ENCODE data around the gene JADE2. TPM values are rescaled to one million over a fixed set of nuclear protein-coding genes. Genes with fewer than 3 reads are reported as not detected.

The JADE2 gene
- total RNA-seq, 1 experiment from 2014 or later: 39.9 TPM

GRCh38 chr5:134567641-134568336 lies 42.3 kb downstream of the JADE2 start:
- Histone ChIP-seq H3K9me2 (ENCODE audit: insufficient read depth) (no peaks in the 10 kb centered on the region), H3K27me3 (ENCODE audit: insufficient read depth, low read length) (no peaks in the 10 kb centered on the region), H4K20me1 (ENCODE audit: insufficient read depth) (no peaks in the 10 kb centered on the region), H3K4me2 (ENCODE audit: low read length) (no peak overlapping the region), H3K4me1 (ENCODE audit: control insufficient read depth in 1 of 2, insufficient read depth in 2 of 2, low read length in 2 of 2) (no peaks in the 10 kb centered on the region), H3K9ac (ENCODE audit: low read length) (no peak overlapping the region), H3K79me2 (ENCODE audit: insufficient read depth, low read length) (no peaks in the 10 kb centered on the region), H3K9me3 (ENCODE audit: control insufficient read depth in 1 of 2, insufficient read depth in 1 of 2, low read depth in 1 of 2, low read length in 2 of 2) (no peaks in the 10 kb centered on the region), H3K27ac (ENCODE audit: low read depth, low read length) (no peak overlapping the region), H2AFZ (ENCODE audit: low read depth, low read length, poor library complexity, severe bottlenecking) (no peak overlapping the region), H3K4me3 (replicated peaks in 1 of 2; ENCODE audit: low read depth in 1 of 2, low read length in 2 of 2) (no peak overlapping the region), H3K36me3 (ENCODE audit: control insufficient read depth in 1 of 2, insufficient read depth in 2 of 2, low read length in 2 of 2) (peaks cover 13 to 16% of the 10 kb centered on the region in 2 experiments)
- ChIA-PET RAD21 (ENCODE audit: low non-redundant PET in 1 of 2, low total read pairs in 2 of 2, uncharacterized antibody in 2 of 2, unreplicated experiment in 2 of 2) (no interaction called here), CTCF (no interaction called here), POLR2A (no interaction called here)
- DNase-seq (ENCODE audit: low read depth, low spot score) (no peak), ATAC-seq (no peak)
- intact Hi-C loops (cut with micrococcal nuclease): no loop called here
- TF ChIP-seq MAX (IDR thresholded peaks at IDR 0.05) (no peak), REST (IDR thresholded peaks at IDR 0.05; ENCODE audit: low read depth) (no peak), ZNF274 (IDR thresholded peaks at IDR 0.05; ENCODE audit: low read depth, low read length) (no peak), EZH2 (IDR thresholded peaks at IDR 0.05) (no peak), FOSL1 (IDR thresholded peaks at IDR 0.05; ENCODE audit: low read depth) (no peak), POLR2AphosphoS5 (IDR thresholded peaks at IDR 0.05; ENCODE audit: low read depth, low read length) (no peak), CBX3 (IDR thresholded peaks at IDR 0.05; ENCODE audit: low read depth) (no peak), CEBPB (IDR thresholded peaks at IDR 0.05; ENCODE audit: low read depth) (no peak), SIN3A (IDR thresholded peaks at IDR 0.05; ENCODE audit: low read depth) (no peak), POLR2A (IDR thresholded peaks at IDR 0.05; ENCODE audit: borderline replicate concordance, extremely low read depth, insufficient read depth, insufficient read length) (no peak), EGR1 (IDR thresholded peaks at IDR 0.05; ENCODE audit: low read depth) (no peak), ZFX (IDR thresholded peaks at IDR 0.05) (no peak), RAD21 (IDR thresholded peaks at IDR 0.05; ENCODE audit: low read depth) (no peak), SP1 (IDR thresholded peaks at IDR 0.05; ENCODE audit: low read depth) (no peak), SRF (IDR thresholded peaks at IDR 0.05; ENCODE audit: low read depth) (no peak), ELF1 (IDR thresholded peaks at IDR 0.05; ENCODE audit: borderline replicate concordance, low read depth) (no peak), CTCF (IDR thresholded peaks at IDR 0.05 in 2 of 3, conservative IDR thresholded peaks at IDR 0.05 in 1 of 3; ENCODE audit: borderline replicate concordance in 1 of 3, insufficient read depth in 1 of 3, low read depth in 2 of 3, low read length in 2 of 3) (no peak), ATF3 (IDR thresholded peaks at IDR 0.05) (no peak), YY1 (IDR thresholded peaks at IDR 0.05; ENCODE audit: extremely low read depth, insufficient replicate concordance, low read depth, low read length) (no peak)
- BruUV-seq (replicated peaks): no TSS peak
